ENCODE results near the gene ELOVL7.
"Not testable (repeated sequence)": the region's sequence is repeated elsewhere in the genome, so short reads cannot be mapped to it uniquely, and the experiment has no call there.

The ELOVL7 gene

GRCh38 chr5:60792438-60792837 is 51.6 kb downstream of the ELOVL7 start:
- no peak for DNase-seq (ENCODE audit: low spot score)

- DNase-seq (ENCODE audit: low spot score) = no peak
These were observed 54.5 kb downstream of the ELOVL7 start for GRCh38 chr5:60789551-60789950.

DNA sequence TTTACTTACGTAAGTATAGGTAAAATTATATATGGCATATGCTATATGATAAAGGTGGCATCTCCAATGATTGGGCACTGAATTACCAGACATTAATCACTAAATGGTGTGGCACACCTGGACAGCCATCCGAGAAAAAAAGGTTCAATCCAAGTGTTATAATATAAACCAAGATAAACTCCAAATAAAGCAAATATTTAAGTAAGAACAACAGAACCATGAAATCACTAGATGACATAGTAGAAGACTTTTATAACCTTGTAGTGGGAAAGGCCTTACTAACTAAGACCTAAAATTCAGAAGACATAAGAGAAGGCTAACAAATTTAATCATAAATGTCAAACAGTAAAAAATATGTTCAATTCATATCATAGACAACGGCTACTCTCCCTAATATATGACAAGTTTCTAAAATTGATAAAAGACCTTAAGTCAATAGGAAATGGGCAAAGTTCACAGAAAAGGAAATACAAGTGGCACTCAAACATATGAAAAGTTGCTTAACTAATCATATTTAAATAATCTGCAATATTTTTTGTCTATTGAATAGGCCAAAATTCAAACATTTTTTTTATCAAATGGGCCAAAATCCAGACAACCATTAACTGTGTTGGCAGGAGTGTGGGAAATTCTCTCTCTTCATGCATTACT is 55.1 kb downstream of the ELOVL7 start:
- no peak for DNase-seq (ENCODE audit: low spot score)

DNA sequence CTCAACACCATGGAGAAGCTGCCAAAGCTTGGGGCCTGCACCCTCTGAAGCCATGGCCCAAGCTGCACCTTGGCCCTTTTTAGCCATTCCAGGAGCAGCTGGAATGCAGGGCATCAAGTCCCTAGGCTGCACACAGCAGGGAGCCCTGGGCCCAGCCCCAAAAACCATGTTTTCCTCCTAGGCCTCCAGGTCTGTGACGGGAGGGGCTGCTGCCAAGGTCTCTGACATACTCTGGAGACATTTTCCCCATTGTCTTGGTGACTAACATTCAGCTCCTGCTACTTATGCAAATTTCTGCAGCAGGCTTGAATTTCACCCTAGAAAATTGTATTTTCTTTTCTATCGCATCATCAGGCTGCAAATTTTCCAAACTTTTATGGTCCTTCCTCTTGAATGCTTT is 64.6 kb downstream of the ELOVL7 start:
- DNase-seq (ENCODE audit: low spot score) = no peak

DNA sequence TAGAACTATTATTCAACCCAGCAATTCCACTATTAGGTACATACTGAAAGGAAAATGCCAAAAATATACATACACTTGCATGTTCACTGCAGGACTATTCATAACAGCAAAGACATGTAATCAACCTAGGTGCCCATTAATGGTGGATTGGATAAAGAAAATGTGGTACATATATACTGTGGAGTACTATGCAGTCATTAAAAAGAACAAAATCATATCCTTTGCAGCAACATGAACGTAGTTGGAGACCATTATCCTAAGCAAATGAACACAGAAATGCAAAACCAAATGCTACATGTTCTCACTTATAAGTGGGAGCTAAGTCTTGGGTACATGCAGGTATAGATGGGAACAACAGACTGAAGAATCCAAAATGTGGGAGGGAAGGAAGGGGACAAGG is 67.7 kb downstream of the ELOVL7 start:
- no peak for DNase-seq (ENCODE audit: low spot score)

GRCh38 chr5:60765019-60765709 is 78.9 kb downstream of the ELOVL7 start:
- DNase-seq (ENCODE audit: low spot score) = no peak

- no peak for DNase-seq (ENCODE audit: low spot score)
These were observed 81.0 kb downstream of the ELOVL7 start for GRCh38 chr5:60763061-60763460.

DNA sequence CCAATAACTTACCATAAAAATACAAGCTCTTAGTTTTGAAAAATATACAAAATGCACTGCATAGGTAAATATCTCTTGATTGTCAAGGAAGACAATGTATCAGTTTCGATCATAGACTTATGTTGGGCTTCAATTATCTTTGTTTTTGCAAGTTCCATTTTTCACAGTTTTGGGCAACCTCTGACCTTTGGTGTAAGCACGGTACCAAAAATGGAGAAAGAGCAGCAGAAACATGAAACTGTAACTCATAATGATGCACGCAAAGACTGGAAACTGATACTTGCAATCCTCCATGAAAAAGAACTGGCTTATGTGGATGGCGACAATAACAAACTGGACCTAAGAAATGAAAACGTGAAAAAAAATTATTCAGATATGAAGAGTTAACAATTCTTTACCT is 89.6 kb downstream of the ELOVL7 start:
- no peak for DNase-seq (ENCODE audit: low spot score)

- no peak for DNase-seq (ENCODE audit: low spot score)
These were observed 99.4 kb downstream of the ELOVL7 start for GRCh38 chr5:60744682-60745081.

- DNase-seq (ENCODE audit: low spot score) = no peak
These were observed 100.4 kb downstream of the ELOVL7 start for GRCh38 chr5:60743511-60744314.

- no peak for DNase-seq (ENCODE audit: low spot score)
These were observed 103.7 kb downstream of the ELOVL7 start for GRCh38 chr5:60740322-60740721.

DNA sequence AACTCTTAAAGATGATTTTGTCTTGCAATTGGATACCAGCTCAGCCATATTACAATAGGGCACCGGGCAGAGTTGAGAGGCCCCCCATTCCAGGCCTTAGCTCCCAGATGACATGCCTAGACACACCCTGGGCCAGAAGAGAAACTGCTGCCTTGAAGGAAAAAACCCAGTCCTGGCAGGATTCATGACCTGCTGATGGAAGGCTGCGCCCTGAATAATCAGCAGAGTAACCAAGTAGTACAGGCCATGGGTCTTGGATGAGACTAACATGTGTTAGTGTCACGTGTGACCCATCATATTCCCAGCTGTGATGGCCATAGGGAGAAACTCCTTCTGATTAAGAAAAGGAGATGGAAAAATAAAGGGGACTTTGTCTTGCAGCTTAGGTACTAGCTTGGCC is 105.1 kb downstream of the ELOVL7 start:
- DNase-seq (ENCODE audit: low spot score) = no peak

DNA sequence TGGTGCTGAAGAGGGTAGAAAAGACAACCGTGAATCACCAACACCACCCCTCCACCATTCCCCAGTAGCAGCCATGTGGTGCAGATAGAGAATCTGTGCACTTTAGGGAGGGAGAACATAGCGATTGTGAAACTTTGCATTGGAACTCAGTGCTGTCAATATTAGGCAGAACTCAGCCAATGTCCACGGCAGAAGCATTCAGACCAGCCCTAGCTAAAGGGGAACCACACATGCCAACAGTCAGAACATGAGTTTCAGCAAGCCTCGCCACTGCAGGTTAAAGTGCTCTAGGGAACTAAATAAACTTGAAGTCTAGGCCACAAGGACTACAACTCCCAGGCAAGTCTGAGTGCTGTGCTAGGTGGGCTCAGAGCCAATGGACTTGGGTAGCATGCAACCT is 105.6 kb downstream of the ELOVL7 start:
- DNase-seq (ENCODE audit: low spot score) = no peak

GRCh38 chr5:60730858-60731257 is 113.2 kb downstream of the ELOVL7 start:
- not testable (repeated sequence) for DNase-seq (ENCODE audit: low spot score)

- DNase-seq (ENCODE audit: low spot score) = no peak
These were observed 116.9 kb downstream of the ELOVL7 start for GRCh38 chr5:60727033-60727679.

DNA sequence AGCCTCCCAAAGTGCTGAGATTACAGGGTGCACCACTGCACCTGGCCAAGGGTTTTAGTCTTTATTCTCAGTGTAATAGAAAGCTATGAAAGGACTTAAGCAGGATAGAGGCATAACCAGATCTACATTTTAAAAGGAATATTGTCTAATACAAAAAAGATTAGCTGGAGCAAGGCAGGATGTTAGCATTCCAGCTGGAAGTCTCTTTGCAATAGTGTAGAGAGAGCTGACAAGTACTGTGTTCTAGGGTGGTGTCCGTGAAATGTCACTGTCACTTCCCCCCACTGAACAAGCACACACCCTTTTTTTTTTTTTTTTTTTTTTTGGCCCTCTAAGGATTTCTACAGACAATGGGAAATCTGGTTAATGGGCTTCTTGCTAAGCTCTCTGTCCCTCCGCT is 119.9 kb downstream of the ELOVL7 start:
- DNase-seq (ENCODE audit: low spot score) = no peak

DNA sequence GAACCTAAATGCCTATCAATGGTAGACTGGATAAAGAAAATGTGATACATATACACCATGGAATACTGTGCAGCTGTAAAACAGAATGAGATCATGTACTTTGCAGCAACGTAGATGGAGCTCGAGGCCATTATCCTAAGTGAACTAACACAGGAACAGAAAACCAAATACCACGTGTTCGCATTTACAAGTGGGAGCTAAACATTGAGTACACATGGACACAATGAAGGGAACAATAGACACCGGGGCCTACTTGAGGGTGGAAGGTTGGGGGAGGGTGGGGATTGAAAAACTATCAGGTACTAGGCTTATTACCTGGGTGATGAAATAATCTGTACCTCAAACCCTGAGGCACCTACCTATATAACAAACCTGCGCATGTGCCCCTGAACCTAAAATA is 121.7 kb downstream of the ELOVL7 start:
- no peak for DNase-seq (ENCODE audit: low spot score)

GRCh38 chr5:60719329-60719728 is 124.7 kb downstream of the ELOVL7 start:
- no peak for DNase-seq (ENCODE audit: low spot score)

GRCh38 chr5:60718166-60718892 is 125.7 kb downstream of the ELOVL7 start:
- DNase-seq (ENCODE audit: low spot score) = no peak

GRCh38 chr5:60715201-60715928 is 128.7 kb downstream of the ELOVL7 start:
- not testable (repeated sequence) for DNase-seq (ENCODE audit: low spot score)

DNA sequence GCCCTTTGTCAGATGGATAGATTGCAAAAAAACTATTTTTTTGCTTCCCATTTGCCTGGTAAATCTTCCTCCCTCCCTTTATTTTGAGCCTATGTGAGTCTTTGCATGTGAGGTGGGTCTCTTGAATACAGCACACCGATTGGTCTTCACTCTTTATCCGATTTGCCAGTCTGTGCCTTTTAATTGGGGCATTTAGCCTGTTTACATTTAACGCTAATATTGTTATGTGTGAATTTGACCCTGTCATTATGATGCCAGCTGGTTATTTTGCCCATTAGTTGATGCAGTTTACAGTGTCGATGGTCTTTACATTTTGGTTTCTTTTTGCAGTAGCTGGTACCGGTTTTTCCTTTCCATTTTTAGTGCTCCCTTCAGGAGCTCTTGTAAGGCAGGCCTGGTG is 131.1 kb downstream of the ELOVL7 start:
- DNase-seq (ENCODE audit: low spot score) = no peak

All from hematopoietic multipotent progenitor cell treated with erythropoietin and hydrocortisone succinate and interleukin-3 and kit ligand, for 17 days (in vitro differentiated cells).